IMR-90 (cell line): ENCODE data around the gene STAM2. TPM values are rescaled to one million over a fixed set of nuclear protein-coding genes. Genes with fewer than 3 reads are reported as not detected.
"Not testable (repeated sequence)": the region's sequence is repeated elsewhere in the genome, so short reads cannot be mapped to it uniquely, and the experiment has no call there.

Experiments
- ATAC-seq: fragments of 200-7000 bp; cut with Tn5 transposase; 2 replicates; pipeline ENCODE4 v1.9.1; 2020; ENCODE audit warnings: low read depth, mild to moderate bottlenecking, moderate library complexity
- BruUV-seq: library from RNA; stranded (reverse); fragments of 400-500 nt; replicated peaks from 2 replicates; lab custom pipeline; 2021; lab: Mats Ljungman, UMichigan
- CTCF ChIA-PET: fragments of 300-600 bp; formaldehyde crosslinking; extraction: SDS; loops from one replicate; lab custom pipeline; 2021; ENCODE audit warnings: antibody characterized with exemption; lab: Yijun Ruan, JAX
- POLR2A ChIA-PET: fragments of 300-600 bp; sonication (Branson Sonifier 250); formaldehyde crosslinking; loops from one replicate; lab custom pipeline; 2022; ENCODE audit warnings: antibody characterized with exemption; ENCODE audit not compliant: unreplicated experiment; lab: Charles Lee
- DNase-seq: peaks from one replicate; pipeline ENCODE4 v3.0.0; 2013
- H2AFZ ChIP-seq: replicated peaks from 2 replicates; pipeline ENCODE3; 2013; ENCODE audit warnings: low read length, mild to moderate bottlenecking; ENCODE audit not compliant: poor library complexity
- H2AK5ac ChIP-seq: 2 replicates; pipeline ENCODE4 v1.6.1; 2013; ENCODE audit warnings: low read depth, low read length, inconsistent platforms
- H2AK9ac ChIP-seq: replicated peaks from 2 replicates; pipeline ENCODE3; 2013; ENCODE audit warnings: mild to moderate bottlenecking, low read depth, low read length, moderate library complexity; ENCODE audit not compliant: poor library complexity
- H2BK120ac ChIP-seq: 2 replicates; pipeline ENCODE4 v1.6.1; 2013; ENCODE audit warnings: low read depth, low read length, inconsistent platforms
- H2BK15ac ChIP-seq: 3 replicates; pipeline ENCODE4 v1.6.1; 2013; ENCODE audit warnings: low read depth, low read length, inconsistent platforms
- H2BK20ac ChIP-seq: 2 replicates; pipeline ENCODE4 v1.6.1; 2013; ENCODE audit warnings: low read depth, mild to moderate bottlenecking, inconsistent platforms, low read length, moderate library complexity
- H2BK5ac ChIP-seq: 2 replicates; pipeline ENCODE4 v1.6.1; 2013; ENCODE audit warnings: mild to moderate bottlenecking, low read depth, low read length, inconsistent platforms; ENCODE audit not compliant: poor library complexity, severe bottlenecking
- H3K14ac ChIP-seq: replicated peaks from 2 replicates; pipeline ENCODE4 v1.6.1; 2013; ENCODE audit warnings: low read depth, low read length, inconsistent platforms
- H3K18ac ChIP-seq: 2 replicates; pipeline ENCODE4 v1.6.1; 2013; ENCODE audit warnings: low read depth, low read length, control low read depth
- H3K23ac ChIP-seq: 2 replicates; pipeline ENCODE4 v1.6.1; 2013; ENCODE audit warnings: low read depth, low read length, inconsistent platforms
- H3K27ac ChIP-seq: 2 replicates; pipeline ENCODE4 v1.5.1; 2013; ENCODE audit warnings: mild to moderate bottlenecking, control low read depth, low read length; ENCODE audit not compliant: insufficient read depth
- H3K27me3 ChIP-seq: 2 replicates; pipeline ENCODE4 v1.6.1; 2013; ENCODE audit warnings: low read length; ENCODE audit not compliant: control insufficient read depth, insufficient read depth
- H3K36me3 ChIP-seq: 2 replicates; pipeline ENCODE4 v1.6.1; 2013; ENCODE audit warnings: low read length, mixed read lengths; ENCODE audit not compliant: control insufficient read depth, insufficient read depth
- H3K4ac ChIP-seq: 2 replicates; pipeline ENCODE4 v1.6.1; 2013; ENCODE audit warnings: low read depth, low read length, inconsistent platforms
- H3K4me1 ChIP-seq: 2 replicates; pipeline ENCODE4 v1.6.1; 2013; ENCODE audit warnings: low read length, mixed read lengths; ENCODE audit not compliant: control insufficient read depth, insufficient read depth
- H3K4me2 ChIP-seq: 2 replicates; pipeline ENCODE4 v1.6.1; 2013; ENCODE audit warnings: low read depth, mild to moderate bottlenecking, control low read depth, low read length, moderate library complexity
- H3K4me3 ChIP-seq: 2 replicates; pipeline ENCODE4 v1.5.1; 2013; ENCODE audit warnings: low read depth, mild to moderate bottlenecking, control low read depth, low read length, moderate library complexity; ENCODE audit not compliant: insufficient read depth
- H3K56ac ChIP-seq: 2 replicates; pipeline ENCODE4 v1.6.1; 2013; ENCODE audit warnings: low read length, inconsistent platforms; ENCODE audit not compliant: insufficient read depth; ENCODE audit errors: extremely low read depth
- H3K79me1 ChIP-seq, 2 experiments: 2 replicates each; pipeline ENCODE4 v1.6.1; 2013; ENCODE audit warnings: low read length in 2 of 2, inconsistent platforms in 1 of 2, low read depth in 1 of 2
- H3K9ac ChIP-seq: 2 replicates; pipeline ENCODE4 v1.6.1; 2013; ENCODE audit warnings: low read depth, low read length, control low read depth
- H3K9me1 ChIP-seq: 2 replicates; pipeline ENCODE4 v1.6.1; 2013; ENCODE audit warnings: low read length, inconsistent platforms; ENCODE audit not compliant: insufficient read depth
- H3K9me3 ChIP-seq: 2 replicates; pipeline ENCODE4 v1.6.1; 2013; ENCODE audit warnings: low read length; ENCODE audit not compliant: control insufficient read depth, insufficient read depth
- H4K20me1 ChIP-seq: 2 replicates; pipeline ENCODE4 v1.6.1; 2013; ENCODE audit warnings: low read length, inconsistent platforms; ENCODE audit not compliant: insufficient read depth
- H4K5ac ChIP-seq: 2 replicates; pipeline ENCODE4 v1.6.1; 2013; ENCODE audit warnings: mild to moderate bottlenecking, low read depth, low read length, control low read depth
- H4K8ac ChIP-seq, 2 experiments: 2 replicates each; pipeline ENCODE4 v1.6.1; 2013; ENCODE audit warnings: low read depth in 2 of 2, low read length in 2 of 2, control low read depth in 1 of 2, inconsistent platforms in 1 of 2
- H4K91ac ChIP-seq: 2 replicates; pipeline ENCODE4 v1.6.1; 2013; ENCODE audit warnings: low read depth, low read length, inconsistent platforms; ENCODE audit not compliant: insufficient read depth
- WGBS, 2 experiments: methylation state at CpG; one replicate each; pipeline versions ENCODE4 v1.1.5 to v1.1.7; 2013; ENCODE audit warnings: missing lambda C conversion rate in 2 of 2; ENCODE audit not compliant: insufficient read length in 1 of 2; ENCODE audit errors: extremely low coverage in 2 of 2; 5-methylcytosine and 5-hydroxymethylcytosine counted together
- dilution Hi-C: fragments of 300-500 bp; cut with HindIII; formaldehyde crosslinking; loops from one replicate; pipeline ENCODE4 v1.14.3; 2018; ENCODE audit warnings: low sequenced_read_pairs; ENCODE audit not compliant: unreplicated experiment
- in situ Hi-C: fragments of 300-500 bp; cut with MboI; formaldehyde crosslinking; loops from 3 replicates; pipeline ENCODE4 v1.14.3; 2019; ENCODE audit warnings: low sequenced_read_pairs, inconsistent platforms, mixed read lengths
- intact Hi-C: fragments of 100-400 bp; cut with micrococcal nuclease; formaldehyde crosslinking; loops from 2 replicates; pipeline ENCODE4 v1.10.0; 2022
- polyA plus RNA-seq, 3 experiments: library from polyadenylated mRNA; depleted of rRNA; stranded (reverse); fragments of >200 nt; gene quantifications; 2 replicates each; pipeline ENCODE4 v1.2.3, GENCODE V29; 2012; ENCODE audit warnings: low replicate concordance in 1 of 3
- total RNA-seq: library from RNA; depleted of rRNA; stranded (reverse); fragments of >200 nt; gene quantifications from 2 replicates; pipeline ENCODE4 v1.2.3, GENCODE V29; 2012

The STAM2 gene
- total and polyA plus RNA-seq, 2 of the 4 experiments (the other 2 are of a cell fraction), result 12.5 to 29.2 TPM

DNA sequence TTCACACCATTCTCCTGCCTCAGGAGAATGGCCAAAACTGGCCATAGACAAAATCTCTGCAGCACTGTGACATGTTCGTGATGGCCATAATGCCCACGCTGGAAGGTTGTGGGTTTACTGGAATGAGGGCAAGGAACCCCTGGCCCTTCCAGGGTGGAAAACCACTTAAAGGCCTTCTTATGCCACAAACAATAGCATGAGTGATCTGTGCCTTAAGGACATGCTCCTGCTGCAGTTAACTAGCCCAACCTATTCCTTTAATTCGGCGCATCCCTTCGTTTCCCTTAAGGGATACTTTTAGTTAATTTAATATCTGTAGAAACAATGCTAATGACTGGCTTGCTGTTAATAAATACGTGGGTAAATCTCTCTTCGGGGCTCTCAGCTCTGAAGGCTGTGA is 2.1 kb upstream of the STAM2 start:
- H3K14ac ChIP-seq, H3K27me3 ChIP-seq, H3K56ac ChIP-seq, H3K4me1 ChIP-seq, BruUV-seq, H3K9ac ChIP-seq, H3K27ac ChIP-seq, H4K91ac ChIP-seq, H3K9me3 ChIP-seq, H3K36me3 ChIP-seq, H2BK20ac ChIP-seq, H2AK5ac ChIP-seq, H2AFZ ChIP-seq, in situ Hi-C loops, H2BK15ac ChIP-seq, H3K9me1 ChIP-seq, CTCF ChIA-PET, POLR2A ChIA-PET, H2BK120ac ChIP-seq, H2BK5ac ChIP-seq, H4K8ac ChIP-seq, DNase-seq, ATAC-seq, H3K4ac ChIP-seq, H2AK9ac ChIP-seq, H4K5ac ChIP-seq, H3K4me2 ChIP-seq, H3K23ac ChIP-seq, H4K20me1 ChIP-seq, H3K4me3 ChIP-seq, H3K18ac ChIP-seq: not testable (repeated sequence)
- no CpG with 5 or more reads among the region's 7 CpGs for WGBS, 2 experiments
- intact Hi-C loops, result loop anchor here (2.0 kb wide), 2 partner anchors 449 to 537 kb away; no protein-coding TSS in a partner anchor
- dilution Hi-C loops, result loop anchor here (25.0 kb wide), 1 partner anchor 460 kb away; no protein-coding TSS in a partner anchor
- H3K79me1 ChIP-seq, result peaks cover 0 to 15% of the 10 kb centered on the region in 2 experiments; a peak in 2 of 4 replicates
